CD4-positive, alpha-beta T cell treated with Interferon gamma for 1 hour (primary cell): ENCODE data around the gene TSPAN18.

Source experiments
- DNase-seq: peaks from one replicate; pipeline ENCODE4 v3.0.0-alpha.2; 2020

TSPAN18 gene

GRCh38 chr11:44780940-44781631 is 54.3 kb downstream of the TSPAN18 start:
- DNase-seq: no peak

GRCh38 chr11:44781655-44782054 is 54.9 kb downstream of the TSPAN18 start:
- DNase-seq: no peak

- no peak for DNase-seq
These were observed 55.7 kb downstream of the TSPAN18 start for GRCh38 chr11:44782478-44782877.

GRCh38 chr11:44784436-44784760 is 57.6 kb downstream of the TSPAN18 start:
- DNase-seq: no peak

- DNase-seq: no peak
These were observed 58.1 kb downstream of the TSPAN18 start for GRCh38 chr11:44784851-44785250.

GRCh38 chr11:44785856-44786607 is 59.3 kb downstream of the TSPAN18 start:
- no peak for DNase-seq

- DNase-seq: no peak
These were observed 60.3 kb downstream of the TSPAN18 start for GRCh38 chr11:44787070-44787469.

GRCh38 chr11:44787981-44788380 is 61.2 kb downstream of the TSPAN18 start:
- no peak for DNase-seq

- no peak for DNase-seq
These were observed 61.9 kb downstream of the TSPAN18 start for GRCh38 chr11:44788536-44789261.

GRCh38 chr11:44789496-44789895 is 62.7 kb downstream of the TSPAN18 start:
- DNase-seq: no peak

GRCh38 chr11:44790211-44790610 is 63.4 kb downstream of the TSPAN18 start:
- no peak for DNase-seq

- DNase-seq: no peak
These were observed 64.7 kb downstream of the TSPAN18 start for GRCh38 chr11:44791316-44791925.

GRCh38 chr11:44792171-44792570 is 65.4 kb downstream of the TSPAN18 start:
- DNase-seq: no peak

GRCh38 chr11:44793350-44794090 is 66.8 kb downstream of the TSPAN18 start:
- DNase-seq: no peak

- DNase-seq: no peak
These were observed 69.2 kb downstream of the TSPAN18 start for GRCh38 chr11:44795803-44796535.

- no peak for DNase-seq
These were observed 70.3 kb downstream of the TSPAN18 start for GRCh38 chr11:44797051-44797450.

GRCh38 chr11:44797886-44798606 is 71.3 kb downstream of the TSPAN18 start:
- DNase-seq: no peak

- no peak for DNase-seq
These were observed 71.8 kb downstream of the TSPAN18 start for GRCh38 chr11:44798607-44798972.

GRCh38 chr11:44799012-44799411 is 72.2 kb downstream of the TSPAN18 start:
- DNase-seq: no peak

- no peak for DNase-seq
These were observed 75.6 kb downstream of the TSPAN18 start for GRCh38 chr11:44802347-44802746.

- no peak for DNase-seq
These were observed 76.2 kb downstream of the TSPAN18 start for GRCh38 chr11:44803009-44803408.
